BJ (cell line): ENCODE measurements around the gene OR52N4. TPM values are rescaled to one million over a fixed set of nuclear protein-coding genes. Genes with fewer than 3 reads are reported as not detected.

ENCODE experiments used
- CTCF ChIA-PET: fragments of 350-600 bp; formaldehyde crosslinking; extraction: SDS; loops from one replicate; lab custom pipeline; 2021; ENCODE audit warnings: antibody characterized with exemption, inconsistent platforms; lab: Yijun Ruan, JAX
- POLR2A ChIA-PET: fragments of 300-600 bp; sonication (Branson Sonifier 250); formaldehyde crosslinking; extraction: SDS; loops from one replicate; lab custom pipeline; 2021; ENCODE audit warnings: antibody characterized with exemption; lab: Charles Lee
- DNase-seq: peaks from one replicate; pipeline ENCODE4 v3.0.0-alpha.2; 2011; ENCODE audit warnings: low read depth
- H3K27me3 ChIP-seq: 2 replicates; pipeline ENCODE4 v1.6.0; 2011; ENCODE audit warnings: low read length; ENCODE audit not compliant: control insufficient read depth, insufficient read depth
- H3K36me3 ChIP-seq: 2 replicates; pipeline ENCODE4 v1.5.1; 2011; ENCODE audit warnings: low read length; ENCODE audit not compliant: control insufficient read depth, insufficient read depth
- H3K4me3 ChIP-seq: 2 replicates; pipeline ENCODE4 v1.5.1; 2011; ENCODE audit warnings: low read depth, mild to moderate bottlenecking, control low read depth, low read length
- polyA plus RNA-seq: library from polyadenylated mRNA; depleted of rRNA; stranded (reverse); fragments of >200 nt; gene quantifications from 2 replicates; pipeline ENCODE4 v1.2.3, GENCODE V29; 2011
- TF ChIP-seq, protein P1 (sequence below): IDR thresholded peaks from 2 replicates; pipeline ENCODE4 v1.5.1; 2011; ENCODE audit warnings: low read depth, mild to moderate bottlenecking, control low read depth, inconsistent platforms, low read length, moderate library complexity; ENCODE audit not compliant: insufficient read depth

The OR52N4 gene
- polyA plus RNA-seq, 1 experiment = 0.07 TPM

DNA sequence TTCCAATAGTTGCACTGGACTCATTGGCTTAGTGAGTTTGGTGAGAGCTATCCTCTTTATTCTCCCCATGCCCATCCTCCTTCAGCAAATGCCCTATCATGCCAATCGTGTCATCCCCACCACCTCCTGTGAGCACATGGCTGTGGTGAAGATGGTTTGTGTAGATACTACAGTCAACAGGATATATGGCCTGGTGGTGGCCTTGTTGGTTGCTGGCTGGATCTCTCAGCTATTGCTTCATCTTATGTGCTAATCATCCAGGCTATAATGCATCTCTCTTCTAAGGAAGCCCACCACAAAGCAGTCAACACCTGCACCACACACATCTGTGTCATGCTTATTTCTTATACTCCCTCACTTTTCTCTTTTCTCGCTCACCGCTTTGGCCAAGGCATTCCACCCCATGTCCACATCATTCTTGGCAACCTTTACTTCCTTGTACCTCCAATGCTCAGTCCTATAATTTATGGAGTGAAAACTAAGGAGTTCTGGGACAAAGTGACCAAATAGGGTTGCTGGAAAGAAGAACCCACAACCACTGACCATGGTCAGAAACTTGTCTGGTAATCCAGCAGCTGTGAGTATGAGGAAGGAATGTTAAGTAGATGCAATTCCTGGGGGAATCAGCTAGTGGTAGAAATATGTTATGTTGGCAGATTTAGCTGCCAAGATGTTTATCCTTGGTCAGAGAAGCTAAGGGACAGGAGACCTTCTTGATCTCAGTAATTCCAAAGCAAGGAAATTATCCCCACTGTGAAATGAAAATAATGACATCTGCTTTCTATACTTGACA is 34.1 kb upstream of the OR52N4 start:
- POLR2A ChIA-PET = no interaction called here
- no peaks in the 10 kb centered on the region for H3K27me3 ChIP-seq
- no peak overlapping the region for H3K4me3 ChIP-seq
- CTCF ChIA-PET = interaction anchor here (2.0 kb wide), 1 partner anchor 8 kb away, joined by 6 read pairs; no protein-coding TSS in a partner anchor
- TF ChIP-seq, protein P1, sequence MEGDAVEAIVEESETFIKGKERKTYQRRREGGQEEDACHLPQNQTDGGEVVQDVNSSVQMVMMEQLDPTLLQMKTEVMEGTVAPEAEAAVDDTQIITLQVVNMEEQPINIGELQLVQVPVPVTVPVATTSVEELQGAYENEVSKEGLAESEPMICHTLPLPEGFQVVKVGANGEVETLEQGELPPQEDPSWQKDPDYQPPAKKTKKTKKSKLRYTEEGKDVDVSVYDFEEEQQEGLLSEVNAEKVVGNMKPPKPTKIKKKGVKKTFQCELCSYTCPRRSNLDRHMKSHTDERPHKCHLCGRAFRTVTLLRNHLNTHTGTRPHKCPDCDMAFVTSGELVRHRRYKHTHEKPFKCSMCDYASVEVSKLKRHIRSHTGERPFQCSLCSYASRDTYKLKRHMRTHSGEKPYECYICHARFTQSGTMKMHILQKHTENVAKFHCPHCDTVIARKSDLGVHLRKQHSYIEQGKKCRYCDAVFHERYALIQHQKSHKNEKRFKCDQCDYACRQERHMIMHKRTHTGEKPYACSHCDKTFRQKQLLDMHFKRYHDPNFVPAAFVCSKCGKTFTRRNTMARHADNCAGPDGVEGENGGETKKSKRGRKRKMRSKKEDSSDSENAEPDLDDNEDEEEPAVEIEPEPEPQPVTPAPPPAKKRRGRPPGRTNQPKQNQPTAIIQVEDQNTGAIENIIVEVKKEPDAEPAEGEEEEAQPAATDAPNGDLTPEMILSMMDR = no peak
- H3K36me3 ChIP-seq = no peaks in the 10 kb centered on the region
- DNase-seq = no peak

DNA sequence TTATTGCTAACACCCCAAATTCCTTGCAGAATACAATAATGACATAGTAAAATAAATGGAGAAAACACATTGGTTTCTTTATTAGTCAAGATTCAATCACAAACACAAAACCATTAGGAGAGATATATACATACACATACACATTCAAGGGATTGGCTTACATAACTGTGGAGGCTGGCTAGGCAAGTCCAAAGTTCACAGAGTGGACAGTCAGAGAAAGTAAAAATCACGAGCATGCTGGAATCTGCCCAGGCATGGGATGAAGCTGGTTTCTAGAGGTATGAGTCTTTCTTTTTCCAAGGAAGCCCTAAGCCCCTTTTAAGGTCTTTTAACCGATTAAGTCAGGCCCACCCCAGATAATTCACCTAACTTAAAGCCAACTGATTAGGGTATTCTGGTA is 31.4 kb upstream of the OR52N4 start:
- DNase-seq = no peak
- H3K36me3 ChIP-seq = no peaks in the 10 kb centered on the region
- TF ChIP-seq, protein P1 = no peak
- ChIA-PET POLR2A (no interaction called here), CTCF (no interaction called here)
- no peaks in the 10 kb centered on the region for H3K27me3 ChIP-seq
- H3K4me3 ChIP-seq = no peak overlapping the region

DNA sequence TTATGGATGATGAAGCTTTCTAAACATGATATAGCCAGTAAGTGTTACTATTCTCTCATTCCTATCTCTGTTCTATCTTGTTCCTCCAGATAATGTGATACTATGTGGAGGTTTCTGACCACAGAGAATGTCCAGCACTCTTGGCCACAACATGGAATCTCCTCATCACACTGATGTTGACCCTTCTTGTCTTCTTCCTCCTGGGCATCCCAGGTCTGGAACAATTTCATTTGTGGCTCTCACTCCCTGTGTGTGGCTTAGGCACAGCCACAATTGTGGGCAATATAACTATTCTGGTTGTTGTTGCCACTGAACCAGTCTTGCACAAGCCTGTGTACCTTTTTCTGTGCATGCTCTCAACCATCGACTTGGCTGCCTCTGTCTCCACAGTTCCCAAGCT is 27.7 kb upstream of the OR52N4 start:
- ChIA-PET POLR2A (no interaction called here), CTCF (no interaction called here)
- TF ChIP-seq, protein P1 = no peak
- H3K27me3 ChIP-seq = no peaks in the 10 kb centered on the region
- no peak for DNase-seq
- H3K36me3 ChIP-seq = no peaks in the 10 kb centered on the region
- no peak overlapping the region for H3K4me3 ChIP-seq

DNA sequence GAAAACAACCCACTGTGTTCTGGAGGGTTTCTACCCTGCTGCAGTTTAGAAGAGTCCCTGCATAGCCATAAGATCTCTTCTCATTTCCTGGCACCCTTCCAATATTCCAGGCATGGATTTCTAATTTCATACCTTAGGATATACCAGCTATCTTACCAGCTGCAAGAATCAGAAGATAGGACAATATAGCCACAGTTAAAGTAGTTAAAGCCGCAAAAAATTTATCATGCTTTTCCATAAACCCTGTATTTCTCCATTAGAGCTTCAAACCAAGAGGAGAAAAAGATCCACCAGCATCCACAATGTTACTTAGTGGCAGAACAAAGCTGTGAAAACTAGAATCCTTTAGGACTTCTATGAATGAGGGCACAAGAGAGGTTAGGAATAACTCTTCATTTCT is 26.4 kb upstream of the OR52N4 start:
- Histone ChIP-seq H3K4me3 (no peak overlapping the region), H3K27me3 (no peaks in the 10 kb centered on the region), H3K36me3 (no peaks in the 10 kb centered on the region)
- TF ChIP-seq, protein P1 = no peak
- POLR2A ChIA-PET = no interaction called here
- no peak for DNase-seq
- CTCF ChIA-PET = interaction anchor here (1.3 kb wide), 1 partner anchor 9 kb away, joined by 6 read pairs; no protein-coding TSS in a partner anchor

DNA sequence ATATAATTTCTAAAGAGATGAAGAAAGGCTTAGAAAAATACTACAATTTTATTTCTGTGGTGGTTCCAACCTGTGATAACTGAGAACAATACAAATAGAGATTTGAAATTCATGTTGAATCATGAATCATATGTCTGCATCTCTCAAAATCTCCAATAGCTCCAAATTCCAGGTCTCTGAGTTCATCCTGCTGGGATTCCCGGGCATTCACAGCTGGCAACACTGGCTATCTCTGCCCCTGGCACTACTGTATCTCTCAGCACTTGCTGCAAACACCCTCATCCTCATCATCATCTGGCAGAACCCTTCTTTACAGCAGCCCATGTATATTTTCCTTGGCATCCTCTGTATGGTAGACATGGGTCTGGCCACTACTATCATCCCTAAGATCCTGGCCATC is 17.6 kb upstream of the OR52N4 start, which contains the start of gene OR56B1:
OR56B1 (plus strand) TSS at position 53 of the 400 bp plus-strand sequence; CDS start at position 122, 69 bp downstream.
- no peak for DNase-seq
- no peak within 1 kb of the TSS for H3K4me3 ChIP-seq
- ChIA-PET CTCF (no interaction called here), POLR2A (no interaction called here)
- TF ChIP-seq, protein P1 = no peak
- H3K27me3 ChIP-seq = no peaks in the 10 kb centered on the region
- H3K36me3 ChIP-seq = no peaks in the 10 kb centered on the region
